ENCODE results near the gene ATP2B2.

Gene ATP2B2

GRCh38 chr3:10495614-10496013, 9.8 kb downstream of the ATP2B2 start:
- no peak for DNase-seq (ENCODE audit: low read depth in 2 of 2, low spot score in 1 of 2)

GRCh38 chr3:10495003-10495402, 10.4 kb downstream of the ATP2B2 start:
- no peak for DNase-seq (ENCODE audit: low read depth in 2 of 2, low spot score in 1 of 2)

GRCh38 chr3:10494180-10494579, 11.2 kb downstream of the ATP2B2 start:
- DNase-seq (ENCODE audit: low read depth in 2 of 2, low spot score in 1 of 2) = no peak

- no peak for DNase-seq (ENCODE audit: low read depth in 2 of 2, low spot score in 1 of 2)
These were observed 12.2 kb downstream of the ATP2B2 start for GRCh38 chr3:10493202-10493589.

- DNase-seq (ENCODE audit: low read depth in 2 of 2, low spot score in 1 of 2) = no peak
These were observed 12.8 kb downstream of the ATP2B2 start for GRCh38 chr3:10492364-10493201.

GRCh38 chr3:10489746-10490483, 15.5 kb downstream of the ATP2B2 start:
- DNase-seq (ENCODE audit: low read depth in 2 of 2, low spot score in 1 of 2) = no peak

- DNase-seq (ENCODE audit: low read depth in 2 of 2, low spot score in 1 of 2) = no peak
These were observed 17.3 kb downstream of the ATP2B2 start for GRCh38 chr3:10487988-10488633.

GRCh38 chr3:10485806-10486205, 19.6 kb downstream of the ATP2B2 start:
- DNase-seq (ENCODE audit: low read depth in 2 of 2, low spot score in 1 of 2) = no peak

GRCh38 chr3:10485380-10485779, 20.0 kb downstream of the ATP2B2 start:
- no peak for DNase-seq (ENCODE audit: low read depth in 2 of 2, low spot score in 1 of 2)

- DNase-seq (ENCODE audit: low read depth in 2 of 2, low spot score in 1 of 2) = no peak
These were observed 20.7 kb downstream of the ATP2B2 start for GRCh38 chr3:10484709-10485108.

GRCh38 chr3:10483686-10484345, 21.6 kb downstream of the ATP2B2 start:
- DNase-seq (ENCODE audit: low read depth in 2 of 2, low spot score in 1 of 2) = no peak

GRCh38 chr3:10483364-10483675, 22.1 kb downstream of the ATP2B2 start:
- DNase-seq (ENCODE audit: low read depth in 2 of 2, low spot score in 1 of 2) = no peak

GRCh38 chr3:10482631-10483363, 22.6 kb downstream of the ATP2B2 start:
- no peak for DNase-seq (ENCODE audit: low read depth in 2 of 2, low spot score in 1 of 2)

- no peak for DNase-seq (ENCODE audit: low read depth in 2 of 2, low spot score in 1 of 2)
These were observed 24.5 kb downstream of the ATP2B2 start for GRCh38 chr3:10480871-10481378.

- no peak for DNase-seq (ENCODE audit: low read depth in 2 of 2, low spot score in 1 of 2)
These were observed 26.1 kb downstream of the ATP2B2 start for GRCh38 chr3:10479311-10479710.

GRCh38 chr3:10475983-10476382, 29.4 kb downstream of the ATP2B2 start:
- DNase-seq (ENCODE audit: low read depth in 2 of 2, low spot score in 1 of 2) = no peak

- no peak for DNase-seq (ENCODE audit: low read depth in 2 of 2, low spot score in 1 of 2)
These were observed 30.5 kb downstream of the ATP2B2 start for GRCh38 chr3:10474847-10475246.

- no peak for DNase-seq (ENCODE audit: low read depth in 2 of 2, low spot score in 1 of 2)
These were observed 31.1 kb downstream of the ATP2B2 start for GRCh38 chr3:10474275-10474646.

- no peak for DNase-seq (ENCODE audit: low read depth in 2 of 2, low spot score in 1 of 2)
These were observed 31.7 kb downstream of the ATP2B2 start for GRCh38 chr3:10473581-10474274.

GRCh38 chr3:10472877-10473440, 32.4 kb downstream of the ATP2B2 start:
- DNase-seq (ENCODE audit: low read depth in 2 of 2, low spot score in 1 of 2) = no peak
